OCI-LY1 (cell line): Measurements from ENCODE around the gene PIGR.

Experiments used
- H2AFZ ChIP-seq: fragments of 200-600 bp; sonication (generic), shearing (Covaris generic); 2 replicates; pipeline ENCODE4 v1.6.0; 2014; ENCODE audit warnings: antibody characterized with exemption, mild to moderate bottlenecking, low read length
- H3F3A ChIP-seq: fragments of 200-600 bp; sonication (generic), shearing (Covaris generic); 2 replicates; pipeline ENCODE4 v1.6.0; 2014; ENCODE audit warnings: mild to moderate bottlenecking, antibody characterized with exemption, low read length, moderate library complexity; ENCODE audit not compliant: insufficient read depth
- H3K27ac ChIP-seq: fragments of 200-600 bp; sonication (generic); 2 replicates; pipeline ENCODE4 v1.5.1; 2014; ENCODE audit warnings: low read length, mixed run types, mild to moderate bottlenecking, low read depth; ENCODE audit not compliant: poor library complexity, severe bottlenecking
- H3K27me3 ChIP-seq: fragments of 200-600 bp; sonication (generic); 2 replicates; pipeline ENCODE4 v1.6.0; 2014; ENCODE audit warnings: antibody characterized with exemption, mild to moderate bottlenecking, low read length, moderate library complexity; ENCODE audit not compliant: insufficient read depth
- H3K36me3 ChIP-seq: fragments of 200-600 bp; sonication (generic); 2 replicates; pipeline ENCODE4 v1.6.1; 2014; ENCODE audit warnings: mild to moderate bottlenecking, antibody characterized with exemption, low read length, moderate library complexity, mixed read lengths; ENCODE audit not compliant: insufficient read depth
- H3K4me1 ChIP-seq: fragments of 200-600 bp; sonication (generic); 2 replicates; pipeline ENCODE4 v1.5.1; 2014; ENCODE audit warnings: mild to moderate bottlenecking, low read length, moderate library complexity; ENCODE audit not compliant: insufficient read depth, severe bottlenecking
- H3K4me2 ChIP-seq: fragments of 200-600 bp; sonication (generic), shearing (Covaris generic); 2 replicates; pipeline ENCODE4 v1.6.1; 2014; ENCODE audit warnings: low read length
- H3K4me3 ChIP-seq: fragments of 200-600 bp; sonication (generic); 2 replicates; pipeline ENCODE4 v1.5.1; 2014; ENCODE audit warnings: low read length, low read depth, mild to moderate bottlenecking, mixed read lengths; ENCODE audit not compliant: poor library complexity, severe bottlenecking
- H3K79me2 ChIP-seq: fragments of 200-600 bp; shearing (Covaris generic); 2 replicates; pipeline ENCODE4 v1.6.1; 2016; ENCODE audit warnings: mixed run types, low read length, mixed read lengths; ENCODE audit not compliant: insufficient read depth
- H3K9ac ChIP-seq: fragments of 200-600 bp; sonication (generic), shearing (Covaris generic); 2 replicates; pipeline ENCODE4 v1.6.1; 2014; ENCODE audit warnings: mild to moderate bottlenecking, low read length, mixed read lengths
- H3K9me2 ChIP-seq: fragments of 200-600 bp; sonication (generic), shearing (Covaris generic); 2 replicates; pipeline ENCODE4 v1.6.1; 2014; ENCODE audit warnings: low read depth, mild to moderate bottlenecking, low read length, mixed read lengths
- H3K9me3 ChIP-seq: fragments of 200-600 bp; shearing (Covaris generic); 2 replicates; pipeline ENCODE4 v1.6.1; 2014; ENCODE audit warnings: low read length, mixed read lengths
- H4K20me1 ChIP-seq: fragments of 200-600 bp; sonication (generic), shearing (Covaris generic); 2 replicates; pipeline ENCODE4 v1.6.0; 2016; ENCODE audit warnings: mild to moderate bottlenecking, low read length; ENCODE audit not compliant: insufficient read depth
- EZH2 ChIP-seq: fragments of 200-600 bp; sonication (generic), shearing (Covaris generic); IDR thresholded peaks from 2 replicates; pipeline ENCODE4 v1.8.0; 2017; ENCODE audit warnings: borderline replicate concordance, mixed run types, mild to moderate bottlenecking, antibody characterized with exemption, low read length, moderate library complexity, mixed read lengths
- TF ChIP-seq, protein P1 (sequence below): fragments of 200-600 bp; sonication (generic), shearing (Covaris generic); IDR thresholded peaks from 2 replicates; pipeline ENCODE4 v1.5.1; 2017; ENCODE audit warnings: mild to moderate bottlenecking, antibody characterized with exemption, low read length, moderate library complexity, mixed read lengths

PIGR gene

DNA sequence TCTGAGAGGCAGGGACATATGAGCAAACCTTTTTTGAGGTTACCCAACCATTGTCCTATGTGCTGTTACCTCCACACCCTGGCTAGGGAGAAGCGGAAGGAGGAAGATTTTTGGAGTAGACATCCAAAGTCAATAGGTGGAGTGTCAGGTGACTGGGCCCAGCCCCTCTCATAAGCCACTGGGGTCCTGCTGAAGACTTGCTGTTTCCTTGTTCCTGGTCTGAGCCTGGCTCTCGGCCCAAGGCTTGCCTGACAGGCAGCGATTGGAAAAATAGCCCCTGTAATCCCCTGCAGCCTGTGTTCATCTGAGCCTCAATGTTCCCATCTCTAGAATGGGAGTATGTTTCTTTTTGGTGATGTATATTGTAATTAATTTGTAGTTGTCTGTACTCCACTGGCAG, 6.9 kb upstream of the PIGR start:
- Histone ChIP-seq H3K9me2 (no peaks in the 10 kb centered on the region), H4K20me1 (no peaks in the 10 kb centered on the region), H3K36me3 (no peaks in the 10 kb centered on the region), H3K27me3 (0 out of 2 replicates have a peak, but pooled peaks cover 4% of the 10 kb centered on the region), H3F3A (no peaks in the 10 kb centered on the region), H3K27ac (no peak overlapping the region), H3K4me1 (no peaks in the 10 kb centered on the region), H3K9me3 (no peaks in the 10 kb centered on the region), H3K4me3 (no peak overlapping the region), H2AFZ (no peak overlapping the region), H3K4me2 (no peak overlapping the region), H3K9ac (no peak overlapping the region), H3K79me2 (no peaks in the 10 kb centered on the region)
- TF ChIP-seq EZH2 = no peak
- TF ChIP-seq, protein P1, sequence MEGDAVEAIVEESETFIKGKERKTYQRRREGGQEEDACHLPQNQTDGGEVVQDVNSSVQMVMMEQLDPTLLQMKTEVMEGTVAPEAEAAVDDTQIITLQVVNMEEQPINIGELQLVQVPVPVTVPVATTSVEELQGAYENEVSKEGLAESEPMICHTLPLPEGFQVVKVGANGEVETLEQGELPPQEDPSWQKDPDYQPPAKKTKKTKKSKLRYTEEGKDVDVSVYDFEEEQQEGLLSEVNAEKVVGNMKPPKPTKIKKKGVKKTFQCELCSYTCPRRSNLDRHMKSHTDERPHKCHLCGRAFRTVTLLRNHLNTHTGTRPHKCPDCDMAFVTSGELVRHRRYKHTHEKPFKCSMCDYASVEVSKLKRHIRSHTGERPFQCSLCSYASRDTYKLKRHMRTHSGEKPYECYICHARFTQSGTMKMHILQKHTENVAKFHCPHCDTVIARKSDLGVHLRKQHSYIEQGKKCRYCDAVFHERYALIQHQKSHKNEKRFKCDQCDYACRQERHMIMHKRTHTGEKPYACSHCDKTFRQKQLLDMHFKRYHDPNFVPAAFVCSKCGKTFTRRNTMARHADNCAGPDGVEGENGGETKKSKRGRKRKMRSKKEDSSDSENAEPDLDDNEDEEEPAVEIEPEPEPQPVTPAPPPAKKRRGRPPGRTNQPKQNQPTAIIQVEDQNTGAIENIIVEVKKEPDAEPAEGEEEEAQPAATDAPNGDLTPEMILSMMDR = no peak

DNA sequence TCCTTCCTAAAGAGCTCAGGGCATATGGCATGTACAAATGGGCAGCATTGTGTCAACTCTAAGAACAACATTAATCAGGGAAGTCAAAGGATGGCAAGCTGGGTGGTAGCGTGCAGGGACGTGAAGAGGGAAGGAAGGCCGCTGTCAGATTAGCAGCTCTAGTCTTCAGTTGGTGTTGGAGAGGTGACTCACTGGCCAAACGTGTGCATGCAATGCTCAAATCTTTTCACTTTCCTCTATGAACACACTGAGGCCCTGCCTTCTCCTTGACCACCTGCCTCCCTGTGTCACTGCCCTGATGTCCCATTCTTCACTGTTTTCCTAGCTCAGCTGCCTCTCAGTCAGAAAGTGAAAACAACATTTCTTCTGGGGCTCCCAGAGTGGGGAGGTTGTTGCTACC, 5.9 kb upstream of the PIGR start:
- Histone ChIP-seq H4K20me1 (no peaks in the 10 kb centered on the region), H3K4me1 (no peaks in the 10 kb centered on the region), H3F3A (no peaks in the 10 kb centered on the region), H3K9ac (no peak overlapping the region), H3K79me2 (no peaks in the 10 kb centered on the region), H3K27ac (no peak overlapping the region), H3K9me2 (no peaks in the 10 kb centered on the region), H3K27me3 (0 out of 2 replicates have a peak, but pooled peaks cover 4% of the 10 kb centered on the region), H3K4me3 (no peak overlapping the region), H3K4me2 (no peak overlapping the region), H3K36me3 (no peaks in the 10 kb centered on the region), H3K9me3 (no peaks in the 10 kb centered on the region), H2AFZ (no peak overlapping the region)
- TF ChIP-seq, protein P1 = no peak
- TF ChIP-seq EZH2 = no peak

DNA sequence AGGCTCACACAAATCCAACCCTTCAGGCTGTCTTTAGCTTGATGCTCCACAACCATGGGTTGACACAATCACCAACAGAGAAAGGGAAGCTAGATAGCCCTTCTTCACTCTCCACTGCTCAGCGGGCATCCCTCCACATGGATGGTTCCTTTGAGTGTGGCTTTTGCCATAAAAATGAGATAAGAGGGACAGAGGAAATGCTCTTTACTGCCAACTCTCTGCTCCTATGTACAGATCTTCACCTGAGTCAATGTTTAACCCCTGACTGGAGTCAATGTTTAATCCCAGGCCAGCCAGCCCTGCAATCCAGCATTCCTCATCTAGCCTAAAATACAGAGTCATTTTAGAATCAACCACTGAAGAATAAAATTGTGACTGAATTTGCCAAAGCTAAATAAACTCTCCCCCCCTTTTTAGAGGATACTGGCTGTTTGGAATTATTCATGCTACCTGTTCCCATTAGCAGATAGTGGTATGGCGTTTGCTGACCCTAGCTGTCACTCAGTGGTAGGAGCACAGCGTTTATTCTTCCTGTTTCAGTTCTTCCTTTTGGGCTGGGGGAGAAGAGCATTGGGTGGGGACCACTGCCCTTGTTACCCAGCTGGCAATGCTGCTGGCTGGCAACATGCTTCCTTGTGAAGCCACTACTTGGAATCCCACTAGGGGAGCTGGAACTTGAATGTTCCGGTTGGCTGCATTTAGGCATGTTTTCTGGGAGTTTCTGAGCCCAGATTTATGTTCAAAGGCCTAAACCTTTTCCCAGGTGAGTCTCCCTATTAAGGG, 5.2 kb upstream of the PIGR start:
- Histone ChIP-seq H3F3A (no peaks in the 10 kb centered on the region), H3K4me3 (no peak overlapping the region), H3K4me1 (no peaks in the 10 kb centered on the region), H4K20me1 (no peaks in the 10 kb centered on the region), H3K36me3 (no peaks in the 10 kb centered on the region), H3K27ac (no peak overlapping the region), H3K9me2 (no peaks in the 10 kb centered on the region), H3K79me2 (no peaks in the 10 kb centered on the region), H2AFZ (no peak overlapping the region), H3K4me2 (no peak overlapping the region), H3K27me3 (0 out of 2 replicates have a peak, but pooled peaks cover 4% of the 10 kb centered on the region), H3K9me3 (no peaks in the 10 kb centered on the region), H3K9ac (no peak overlapping the region)
- TF ChIP-seq, protein P1 = no peak
- no peak for TF ChIP-seq EZH2
